HG02588 (cell line): ENCODE results near the gene ZC3HAV1.
"Not testable (repeated sequence)": the region's sequence is repeated elsewhere in the genome, so short reads cannot be mapped to it uniquely, and the experiment has no call there.

ENCODE experiments used
- ATAC-seq: cut with Tn5 transposase; IDR thresholded peaks from one replicate; pipeline ENCODE4 v1.9.1; 2021; ENCODE audit warnings: mild to moderate bottlenecking, moderate library complexity; ENCODE audit not compliant: unreplicated experiment

ZC3HAV1 gene

GRCh38 chr7:139109188-139109982 is at the start of gene ZC3HAV1:
Gene ZC3HAV1 (minus strand): TSS chr7:139109720. CDS start chr7:139109331, 389 bp downstream.
- peak; percentile 74 for ATAC-seq

GRCh38 chr7:139153832-139154231 is 44.3 kb upstream of the ZC3HAV1 start:
- ATAC-seq = no peak

- ATAC-seq = no peak
Observed at GRCh38 chr7:139152149-139152548, 42.6 kb upstream of the ZC3HAV1 start.

GRCh38 chr7:139139150-139139549 is 29.6 kb upstream of the ZC3HAV1 start:
- ATAC-seq = no peak

- peak; percentile 99 for ATAC-seq
Observed at GRCh38 chr7:139133335-139134139, 24.0 kb upstream of the ZC3HAV1 start.

GRCh38 chr7:139132887-139133286 is 23.4 kb upstream of the ZC3HAV1 start:
- ATAC-seq = no peak

GRCh38 chr7:139131601-139132041 is 22.1 kb upstream of the ZC3HAV1 start:
- ATAC-seq = no peak

- ATAC-seq = not testable (repeated sequence)
Observed at GRCh38 chr7:139129814-139130213, 20.3 kb upstream of the ZC3HAV1 start.

- ATAC-seq = no peak
Observed at GRCh38 chr7:139127648-139128047, 18.1 kb upstream of the ZC3HAV1 start.

GRCh38 chr7:139125657-139126056 is 16.1 kb upstream of the ZC3HAV1 start:
- ATAC-seq = no peak

- not testable (repeated sequence) for ATAC-seq
Observed at GRCh38 chr7:139124995-139125394, 15.5 kb upstream of the ZC3HAV1 start.

GRCh38 chr7:139124084-139124914 is 14.8 kb upstream of the ZC3HAV1 start:
- peak; percentile 84 for ATAC-seq

GRCh38 chr7:139119486-139119849 is 9.9 kb upstream of the ZC3HAV1 start:
- ATAC-seq = no peak

GRCh38 chr7:139118805-139119485 is 9.4 kb upstream of the ZC3HAV1 start:
- peak; percentile 70 for ATAC-seq

GRCh38 chr7:139118234-139118804 is 8.8 kb upstream of the ZC3HAV1 start:
- ATAC-seq = peak; percentile 71

GRCh38 chr7:139117599-139118233 is 8.2 kb upstream of the ZC3HAV1 start:
- ATAC-seq = no peak

- no peak for ATAC-seq
Observed at GRCh38 chr7:139116999-139117398, 7.5 kb upstream of the ZC3HAV1 start.

GRCh38 chr7:139115104-139115503 is 5.6 kb upstream of the ZC3HAV1 start:
- ATAC-seq = no peak

- ATAC-seq = no peak
Observed at GRCh38 chr7:139114585-139114984, 5.1 kb upstream of the ZC3HAV1 start.

- ATAC-seq = no peak
Observed at GRCh38 chr7:139114018-139114417, 4.5 kb upstream of the ZC3HAV1 start.
